Subcutaneous abdominal adipose tissue (tissue), 5 donors: ENCODE data around the gene FBXW8.

Experiments used
- H3K27ac ChIP-seq: one replicate; pipeline ENCODE4 v1.7.0; 2013; ENCODE audit warnings: low read depth, mild to moderate bottlenecking, inconsistent platforms, low read length, moderate library complexity
- H3K27me3 ChIP-seq, 5 donors: one replicate each; pipeline ENCODE4 v1.7.0; 2013; ENCODE audit warnings: low read length in 5 of 5, inconsistent platforms in 1 of 5; ENCODE audit not compliant: control insufficient read depth in 5 of 5, insufficient read depth in 4 of 5
- H3K36me3 ChIP-seq, 5 donors: one replicate each; pipeline ENCODE4 v1.7.0; 2013; ENCODE audit warnings: low read length in 5 of 5; ENCODE audit not compliant: control insufficient read depth in 5 of 5, insufficient read depth in 5 of 5
- H3K4me1 ChIP-seq, 5 donors: one replicate each; pipeline ENCODE4 v1.7.0; 2013; ENCODE audit warnings: low read length in 5 of 5, mild to moderate bottlenecking in 3 of 5, moderate library complexity in 1 of 5; ENCODE audit not compliant: control insufficient read depth in 5 of 5, insufficient read depth in 5 of 5
- H3K4me3 ChIP-seq, 5 donors: one replicate each; pipeline ENCODE4 v1.7.0; 2013; ENCODE audit warnings: low read length in 5 of 5, low read depth in 1 of 5
- H3K9ac ChIP-seq, 5 donors: one replicate each; pipeline ENCODE4 v1.7.0; 2013; ENCODE audit warnings: low read length in 5 of 5, mild to moderate bottlenecking in 4 of 5, moderate library complexity in 3 of 5
- H3K9me3 ChIP-seq, 5 donors: one replicate each; pipeline ENCODE4 v1.7.0; 2013; ENCODE audit warnings: low read length in 5 of 5; ENCODE audit not compliant: control insufficient read depth in 5 of 5
- donor health status: healthy.
- donor health status: healthy.
- donor health status: healthy.
- donor health status: healthy.
- donor health status: healthy.

Gene FBXW8

GRCh38 chr12:117046861-117047530, 136.2 kb downstream of the FBXW8 start:
- Histone ChIP-seq H3K4me3 (no peak overlapping the region), H3K36me3 (no peaks in the 10 kb centered on the region), H3K27ac (no peak overlapping the region), H3K4me1 (peaks cover 0 to 31% (median 7%) of the 10 kb centered on the region in 5 donors), H3K27me3 (peaks cover 3 to 14% (median 6%) of the 10 kb centered on the region in 5 donors), H3K9ac (no peak overlapping the region), H3K9me3 (no peaks in the 10 kb centered on the region)

- H3K27ac ChIP-seq = no peak overlapping the region
- no peak overlapping the region for H3K9ac ChIP-seq
- H3K4me1 ChIP-seq = peaks cover 0 to 31% (median 7%) of the 10 kb centered on the region in 5 donors
- H3K9me3 ChIP-seq = no peaks in the 10 kb centered on the region
- peak overlapping the region in 3 of 5 donors; percentile 10 to 27 (median 13) for H3K4me3 ChIP-seq
- peaks cover 4 to 9% (median 6%) of the 10 kb centered on the region in 5 donors for H3K27me3 ChIP-seq
- no peaks in the 10 kb centered on the region for H3K36me3 ChIP-seq
Measured at GRCh38 chr12:117047810-117048584, 137.2 kb downstream of the FBXW8 start.

GRCh38 chr12:117048585-117048904, 137.8 kb downstream of the FBXW8 start:
- Histone ChIP-seq H3K27me3 (peaks cover 4 to 9% (median 6%) of the 10 kb centered on the region in 5 donors), H3K9me3 (no peaks in the 10 kb centered on the region), H3K36me3 (no peaks in the 10 kb centered on the region), H3K4me1 (peaks cover 0 to 31% (median 7%) of the 10 kb centered on the region in 5 donors), H3K27ac (no peak overlapping the region), H3K4me3 (peak overlapping the region in 2 of 5 donors; percentile 13 to 27), H3K9ac (no peak overlapping the region)

GRCh38 chr12:117049295-117049694, 138.5 kb downstream of the FBXW8 start:
- Histone ChIP-seq H3K4me3 (no peak overlapping the region), H3K27me3 (peaks cover 4 to 17% (median 6%) of the 10 kb centered on the region in 5 donors), H3K4me1 (peaks cover 0 to 31% (median 7%) of the 10 kb centered on the region in 5 donors), H3K9ac (no peak overlapping the region), H3K9me3 (no peaks in the 10 kb centered on the region), H3K36me3 (no peaks in the 10 kb centered on the region), H3K27ac (no peak overlapping the region)

- no peaks in the 10 kb centered on the region for H3K36me3 ChIP-seq
- peaks cover 4 to 21% (median 6%) of the 10 kb centered on the region in 5 donors for H3K27me3 ChIP-seq
- H3K4me3 ChIP-seq = no peak overlapping the region
- no peak overlapping the region for H3K9ac ChIP-seq
- no peaks in the 10 kb centered on the region for H3K9me3 ChIP-seq
- H3K27ac ChIP-seq = no peak overlapping the region
- peaks cover 0 to 26% (median 7%) of the 10 kb centered on the region in 5 donors for H3K4me1 ChIP-seq
Measured at GRCh38 chr12:117050060-117050459, 139.3 kb downstream of the FBXW8 start.

GRCh38 chr12:117051380-117051779, 140.6 kb downstream of the FBXW8 start:
- no peak overlapping the region for H3K9ac ChIP-seq
- H3K27me3 ChIP-seq = peaks cover 0 to 18% (median 3%) of the 10 kb centered on the region in 5 donors
- peaks cover 0 to 17% (median 3%) of the 10 kb centered on the region in 5 donors for H3K4me1 ChIP-seq
- no peak overlapping the region for H3K27ac ChIP-seq
- H3K36me3 ChIP-seq = no peaks in the 10 kb centered on the region
- H3K9me3 ChIP-seq = no peaks in the 10 kb centered on the region
- no peak overlapping the region for H3K4me3 ChIP-seq

- Histone ChIP-seq H3K36me3 (no peaks in the 10 kb centered on the region), H3K4me3 (no peak overlapping the region), H3K27me3 (peaks cover 0 to 18% (median 3%) of the 10 kb centered on the region in 5 donors), H3K27ac (no peak overlapping the region), H3K9ac (no peak overlapping the region), H3K9me3 (no peaks in the 10 kb centered on the region), H3K4me1 (peaks cover 0 to 17% (median 3%) of the 10 kb centered on the region in 5 donors)
Measured at GRCh38 chr12:117052386-117053049, 141.8 kb downstream of the FBXW8 start.

GRCh38 chr12:117053050-117053400, 142.3 kb downstream of the FBXW8 start:
- H3K4me3 ChIP-seq = no peak overlapping the region
- peaks cover 0 to 18% (median 3%) of the 10 kb centered on the region in 5 donors for H3K27me3 ChIP-seq
- peaks cover 0 to 14% (median 3%) of the 10 kb centered on the region in 5 donors for H3K4me1 ChIP-seq
- H3K9ac ChIP-seq = no peak overlapping the region
- no peaks in the 10 kb centered on the region for H3K36me3 ChIP-seq
- no peak overlapping the region for H3K27ac ChIP-seq
- no peaks in the 10 kb centered on the region for H3K9me3 ChIP-seq

GRCh38 chr12:117053597-117054201, 142.9 kb downstream of the FBXW8 start:
- Histone ChIP-seq H3K9ac (no peak overlapping the region), H3K27ac (no peak overlapping the region), H3K4me1 (peaks cover 0 to 8% (median 2%) of the 10 kb centered on the region in 5 donors), H3K9me3 (no peaks in the 10 kb centered on the region), H3K36me3 (no peaks in the 10 kb centered on the region), H3K4me3 (no peak overlapping the region), H3K27me3 (peaks cover 0 to 12% (median 3%) of the 10 kb centered on the region in 5 donors)
